Activated gamma-delta T cell (primary cell): ENCODE results near the gene TAMM41.
"Not testable (repeated sequence)": the region's sequence is repeated elsewhere in the genome, so short reads cannot be mapped to it uniquely, and the experiment has no call there.

ENCODE experiments used
- DNase-seq: peaks from one replicate; lab custom pipeline; 2025; lab: John Stamatoyannopoulos, UW

TAMM41 gene

GRCh38 chr3:11764931-11765363, 81.7 kb downstream of the TAMM41 start:
- DNase-seq, result no peak

- no peak for DNase-seq
These were observed 86.7 kb downstream of the TAMM41 start for GRCh38 chr3:11759996-11760395.

DNA sequence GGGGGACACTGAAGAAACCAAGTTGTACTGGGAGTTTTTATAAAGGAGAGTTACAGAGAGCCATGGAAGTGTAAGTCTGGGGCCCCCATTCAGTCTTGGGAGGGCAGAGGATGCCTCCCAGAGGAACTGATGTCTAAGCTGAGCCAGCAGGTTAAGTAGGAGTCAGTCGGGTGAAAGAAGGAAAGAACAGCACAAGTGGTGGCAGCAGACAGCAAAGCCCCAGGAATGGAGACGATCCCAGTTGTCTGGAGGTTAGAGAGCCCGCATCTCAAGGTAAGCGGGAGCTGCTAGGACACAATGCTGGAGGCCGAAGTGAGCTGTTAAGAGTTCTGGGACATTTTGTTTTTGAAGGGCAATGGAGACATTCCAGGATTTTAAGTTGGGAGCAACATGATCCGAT, 88.8 kb downstream of the TAMM41 start:
- no peak for DNase-seq

DNA sequence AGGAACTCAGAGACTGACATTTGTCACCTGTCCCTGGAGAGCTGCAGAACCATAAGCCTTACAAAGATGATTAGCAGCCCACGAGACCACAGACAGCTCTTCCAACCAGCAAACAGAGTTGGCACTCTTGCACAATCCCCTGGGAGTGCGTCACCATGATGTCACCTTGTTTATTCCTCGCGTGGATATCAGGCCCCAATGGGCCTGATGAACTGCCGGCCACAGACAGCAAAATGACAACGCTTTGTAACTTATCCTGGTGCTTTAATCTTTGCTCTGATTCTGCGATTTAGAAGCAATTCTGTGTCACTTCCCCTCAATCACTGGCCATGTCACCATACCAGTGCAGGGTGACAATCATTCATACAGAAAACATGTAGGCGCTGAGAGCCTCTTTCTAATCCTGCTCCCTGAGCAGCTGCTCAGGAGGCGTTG, 89.2 kb downstream of the TAMM41 start:
- no peak for DNase-seq

- no peak for DNase-seq
These were observed 91.4 kb downstream of the TAMM41 start for GRCh38 chr3:11755276-11755675.

GRCh38 chr3:11752254-11752653, 94.4 kb downstream of the TAMM41 start:
- not testable (repeated sequence) for DNase-seq

DNA sequence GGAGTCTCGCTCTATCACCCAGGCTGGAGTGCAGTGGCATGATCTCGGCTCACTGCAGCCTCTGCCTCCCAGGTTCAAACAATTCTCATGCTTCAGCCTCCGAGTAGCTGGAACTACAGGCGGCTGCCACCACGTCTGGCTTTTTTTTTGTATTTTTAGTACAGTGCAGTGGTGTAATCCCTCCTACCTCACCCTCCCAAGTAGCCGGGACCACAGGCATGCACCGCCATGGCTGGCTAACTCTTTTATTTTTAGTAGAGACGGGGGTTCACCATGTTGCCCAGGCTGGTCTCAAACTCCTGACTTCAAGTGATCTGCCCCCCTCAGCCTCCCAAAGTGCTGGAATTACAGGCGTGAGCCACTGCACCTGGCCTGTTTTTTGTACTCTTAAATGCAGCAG, 98.4 kb downstream of the TAMM41 start:
- DNase-seq, result not testable (repeated sequence)
